ENCODE measurements around the gene KIAA1671.

The KIAA1671 gene

DNA sequence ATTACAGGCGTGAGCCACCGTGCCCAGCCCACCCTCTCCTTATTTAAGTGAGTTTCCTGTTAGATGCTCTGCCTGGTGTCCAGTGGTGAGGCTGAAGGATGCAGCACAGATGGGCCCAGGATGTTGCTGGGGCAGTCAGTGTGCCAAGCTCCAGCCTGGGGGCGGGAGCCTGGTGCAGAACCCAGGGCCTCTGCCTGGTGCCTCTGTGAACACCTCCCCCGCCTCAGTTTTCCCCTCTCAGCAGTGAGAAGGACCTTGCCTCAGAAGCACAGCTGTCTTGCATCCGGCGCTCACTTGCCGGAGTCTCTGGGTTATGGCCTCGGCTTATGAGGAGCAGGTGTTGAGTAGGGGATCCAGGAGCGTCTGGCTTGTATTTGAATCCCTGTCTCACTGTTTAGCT lies 116.2 kb downstream of the KIAA1671 start:
- no peak for DNase-seq (ENCODE audit: low read depth)

- no peak for DNase-seq (ENCODE audit: low read depth)
Measured at GRCh38 chr22:25069426-25069757, 116.9 kb downstream of the KIAA1671 start.

DNA sequence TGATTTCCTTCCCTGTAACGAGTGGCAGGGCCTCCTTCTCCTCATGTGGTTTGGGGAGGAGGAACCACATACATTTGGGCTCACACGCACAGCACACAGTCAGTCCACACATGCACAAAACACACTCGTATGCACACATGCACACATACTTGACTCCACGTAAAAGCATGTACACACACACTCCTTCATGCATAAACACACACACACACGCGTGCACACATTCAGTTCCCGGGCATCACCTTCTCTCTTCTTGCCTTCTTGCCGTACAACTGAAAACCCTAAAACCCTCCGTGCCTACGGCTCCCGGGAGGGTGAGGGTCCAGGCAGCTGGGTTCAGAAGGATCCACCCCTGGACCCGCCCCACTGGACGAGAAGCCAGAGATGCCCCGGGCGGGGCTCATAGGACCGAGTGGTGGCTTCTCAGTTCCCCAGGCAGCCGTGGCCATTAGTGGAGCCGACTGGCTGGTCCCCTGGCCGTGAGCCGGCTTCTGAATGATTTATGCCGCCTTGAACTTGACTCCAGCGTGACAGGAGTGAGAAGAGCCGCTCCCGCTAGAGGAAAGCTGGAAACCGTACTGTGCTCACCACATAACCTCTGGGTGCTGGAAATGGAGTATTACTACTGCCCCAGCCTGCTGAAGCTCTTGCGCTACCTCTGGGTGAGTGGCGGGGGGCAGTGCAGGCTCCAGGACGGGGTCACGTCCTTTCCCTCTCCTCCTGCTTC lies 117.4 kb downstream of the KIAA1671 start:
- DNase-seq (ENCODE audit: low read depth), result no peak

DNA sequence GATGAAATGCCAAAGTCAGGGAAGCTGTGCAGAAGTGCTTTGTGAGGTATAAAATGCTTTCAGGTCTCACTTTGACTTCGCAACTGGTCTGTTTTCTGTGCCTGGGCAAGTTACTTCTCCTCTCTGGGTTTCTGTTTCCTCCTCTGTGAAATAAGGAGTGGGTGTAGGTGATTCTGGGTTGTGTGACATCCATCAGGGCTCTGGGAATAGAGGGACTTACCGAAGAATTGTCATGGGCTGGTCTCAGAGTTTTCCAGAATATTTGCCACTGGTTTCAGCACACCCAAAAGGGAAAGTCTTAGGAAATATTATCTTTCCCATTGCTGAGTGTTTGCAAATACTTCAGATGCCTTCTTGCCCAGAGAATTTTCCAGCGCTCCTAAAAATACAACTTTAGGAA lies 118.4 kb downstream of the KIAA1671 start:
- no peak for DNase-seq (ENCODE audit: low read depth)

DNA sequence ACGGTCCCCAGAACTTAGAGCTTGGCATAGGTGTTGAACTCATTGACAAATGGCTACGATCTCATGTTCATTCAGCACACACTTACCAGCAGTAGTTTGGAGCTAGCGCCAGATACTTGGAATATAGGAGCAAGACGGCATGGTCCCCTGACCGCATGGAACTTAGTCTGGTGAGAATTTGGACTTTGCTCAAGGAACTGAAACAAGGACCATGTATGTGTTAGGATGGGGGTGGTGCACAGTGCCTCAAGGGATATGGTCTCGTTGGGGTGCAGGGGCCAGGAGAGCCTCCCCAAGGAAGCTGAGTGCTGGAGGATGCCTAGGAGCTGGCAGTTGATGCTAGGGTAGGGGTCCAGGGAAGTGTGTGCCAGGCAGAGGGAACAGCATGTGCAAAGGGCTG lies 119.2 kb downstream of the KIAA1671 start:
- DNase-seq (ENCODE audit: low read depth), result no peak

GRCh38 chr22:25072406-25072805 lies 119.9 kb downstream of the KIAA1671 start:
- DNase-seq (ENCODE audit: low read depth), result no peak

DNA sequence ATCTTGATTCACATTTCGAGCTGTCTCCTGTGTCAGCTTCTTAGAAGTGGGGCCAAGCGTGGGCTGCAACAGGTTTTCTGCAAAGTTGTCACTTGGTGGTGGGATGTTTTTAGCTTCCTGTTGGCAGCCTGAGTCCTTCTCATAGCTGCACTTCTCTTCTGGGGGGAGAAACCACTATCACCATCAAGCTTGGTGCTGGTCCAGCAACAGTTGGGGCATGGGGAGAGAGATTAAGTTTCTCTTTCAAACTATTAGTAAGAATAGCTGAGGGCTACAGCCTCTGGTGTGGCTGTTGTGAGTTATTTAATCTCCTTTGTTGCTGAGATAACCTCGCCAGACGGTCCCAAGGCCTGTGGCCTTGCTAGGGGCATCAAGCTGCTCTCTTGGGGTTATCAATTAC lies 123.8 kb downstream of the KIAA1671 start:
- no peak for DNase-seq (ENCODE audit: low read depth)

DNA sequence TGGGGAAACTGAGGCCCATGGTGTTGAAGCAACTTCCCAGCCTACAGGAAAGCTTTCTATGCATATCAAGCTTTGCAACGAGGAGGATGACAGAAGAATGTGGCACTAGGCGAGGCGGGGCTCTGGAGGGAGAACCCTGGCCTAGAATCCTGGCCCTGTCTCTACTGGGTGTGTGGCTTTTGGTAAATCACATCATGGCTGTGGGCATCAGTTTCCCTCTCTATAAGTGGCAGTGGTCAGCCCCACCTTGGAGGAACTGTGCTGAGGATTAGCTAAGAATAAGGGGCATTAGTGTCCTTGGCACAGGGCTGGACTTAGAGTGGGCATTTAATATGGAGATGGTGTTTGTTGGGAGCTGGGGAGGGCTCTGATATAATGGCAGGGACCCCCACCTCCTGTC lies 124.5 kb downstream of the KIAA1671 start:
- DNase-seq (ENCODE audit: low read depth), result no peak

DNA sequence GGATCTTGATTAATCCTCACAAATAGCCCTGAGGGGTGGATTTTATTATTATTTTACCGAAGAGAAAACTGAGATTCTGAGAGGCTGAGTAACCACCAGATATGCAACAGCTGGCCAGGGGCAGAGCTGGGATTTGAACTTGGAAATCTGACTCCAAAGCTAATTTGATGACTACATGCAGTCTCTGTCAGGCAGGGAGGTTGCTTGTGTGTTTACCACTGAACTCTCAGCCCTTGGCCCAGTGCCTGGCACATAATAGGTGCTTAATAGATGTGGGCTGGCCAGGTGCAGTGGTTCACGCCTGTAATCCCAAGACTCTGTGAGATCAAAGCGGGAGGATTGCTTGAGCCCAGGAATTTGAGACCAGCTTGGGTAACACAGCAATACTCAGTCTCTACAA lies 125.4 kb downstream of the KIAA1671 start:
- no peak for DNase-seq (ENCODE audit: low read depth)

DNA sequence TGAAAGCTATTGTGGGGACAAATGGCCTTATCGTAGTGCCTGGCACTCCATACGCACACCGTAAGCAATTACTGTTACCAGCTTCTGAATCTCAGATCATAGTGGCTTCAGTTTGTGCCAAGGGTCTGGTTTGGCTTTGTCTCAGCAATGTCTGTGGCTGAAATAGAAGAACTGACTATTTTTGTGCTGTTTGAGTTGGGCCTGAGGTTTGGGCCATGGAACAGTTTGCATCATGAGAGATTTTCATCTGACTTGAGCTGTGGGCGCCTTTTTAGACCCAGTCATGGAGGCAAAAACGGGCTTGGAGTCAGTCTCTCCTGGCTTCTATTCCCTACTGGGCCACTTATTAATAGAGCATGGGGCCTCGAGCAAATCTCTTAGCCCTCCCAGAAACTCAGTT lies 126.1 kb downstream of the KIAA1671 start:
- no peak for DNase-seq (ENCODE audit: low read depth)

GRCh38 chr22:25080855-25081254 lies 128.3 kb downstream of the KIAA1671 start:
- DNase-seq (ENCODE audit: low read depth), result no peak

- DNase-seq (ENCODE audit: low read depth), result peak; percentile 24
Measured at GRCh38 chr22:25081409-25081824, 128.9 kb downstream of the KIAA1671 start.

DNA sequence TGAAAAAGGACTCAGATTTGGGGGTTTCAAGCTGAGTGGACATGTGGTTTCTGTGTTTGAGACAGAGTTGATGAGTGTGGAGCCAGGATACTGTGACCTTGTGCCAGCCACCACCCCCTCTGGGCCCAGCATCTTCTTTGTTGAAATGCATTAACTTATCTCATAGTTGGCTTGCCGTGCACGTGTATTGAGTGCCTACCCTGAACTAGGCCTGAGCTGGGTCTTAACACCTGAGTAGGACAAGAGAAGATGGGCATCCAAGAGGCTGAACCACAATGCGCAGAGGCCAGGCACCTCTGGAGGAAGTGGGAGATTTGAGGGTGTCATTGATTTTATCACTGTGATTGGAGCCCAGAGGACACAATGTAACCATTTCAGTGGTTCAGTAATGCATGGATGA lies 129.6 kb downstream of the KIAA1671 start:
- no peak for DNase-seq (ENCODE audit: low read depth)

GRCh38 chr22:25083056-25083806 lies 130.7 kb downstream of the KIAA1671 start:
- DNase-seq (ENCODE audit: low read depth), result no peak

GRCh38 chr22:25083807-25084200 lies 131.3 kb downstream of the KIAA1671 start:
- DNase-seq (ENCODE audit: low read depth), result no peak

DNA sequence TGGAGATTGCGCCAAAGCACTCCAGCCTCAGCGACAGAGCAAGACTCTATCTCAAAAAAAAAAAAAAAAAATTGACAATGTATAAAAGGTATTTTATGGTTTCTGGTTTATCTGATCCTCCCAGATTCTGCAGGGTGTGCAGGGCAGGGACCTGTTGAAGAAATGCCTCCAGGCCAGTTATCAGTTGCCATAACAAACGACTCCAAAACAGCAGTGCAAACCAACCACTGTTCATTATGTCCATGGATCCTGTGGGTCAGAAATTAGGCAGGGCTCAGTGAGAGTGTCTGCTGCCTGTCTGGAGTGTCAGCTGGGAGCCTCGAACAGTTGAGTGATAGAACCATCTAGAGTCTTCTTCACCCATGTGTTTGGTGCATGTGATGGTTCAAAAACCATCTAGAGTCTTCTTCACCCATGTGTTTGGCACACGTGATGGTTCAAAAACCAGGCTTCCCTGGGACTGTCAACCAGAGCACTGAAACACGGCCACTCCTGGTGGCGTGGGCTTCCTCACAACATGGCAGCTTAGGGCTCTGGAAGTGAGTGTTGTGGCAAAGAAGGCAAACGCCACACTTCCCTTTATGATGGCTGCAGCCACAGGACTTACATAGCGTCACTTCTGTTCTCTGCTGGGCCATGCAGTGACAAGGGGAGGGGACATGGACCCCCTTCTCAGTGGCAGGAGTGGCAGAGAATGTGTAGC lies 132.0 kb downstream of the KIAA1671 start:
- DNase-seq (ENCODE audit: low read depth), result no peak

GRCh38 chr22:25085156-25085555 lies 132.6 kb downstream of the KIAA1671 start:
- no peak for DNase-seq (ENCODE audit: low read depth)

DNA sequence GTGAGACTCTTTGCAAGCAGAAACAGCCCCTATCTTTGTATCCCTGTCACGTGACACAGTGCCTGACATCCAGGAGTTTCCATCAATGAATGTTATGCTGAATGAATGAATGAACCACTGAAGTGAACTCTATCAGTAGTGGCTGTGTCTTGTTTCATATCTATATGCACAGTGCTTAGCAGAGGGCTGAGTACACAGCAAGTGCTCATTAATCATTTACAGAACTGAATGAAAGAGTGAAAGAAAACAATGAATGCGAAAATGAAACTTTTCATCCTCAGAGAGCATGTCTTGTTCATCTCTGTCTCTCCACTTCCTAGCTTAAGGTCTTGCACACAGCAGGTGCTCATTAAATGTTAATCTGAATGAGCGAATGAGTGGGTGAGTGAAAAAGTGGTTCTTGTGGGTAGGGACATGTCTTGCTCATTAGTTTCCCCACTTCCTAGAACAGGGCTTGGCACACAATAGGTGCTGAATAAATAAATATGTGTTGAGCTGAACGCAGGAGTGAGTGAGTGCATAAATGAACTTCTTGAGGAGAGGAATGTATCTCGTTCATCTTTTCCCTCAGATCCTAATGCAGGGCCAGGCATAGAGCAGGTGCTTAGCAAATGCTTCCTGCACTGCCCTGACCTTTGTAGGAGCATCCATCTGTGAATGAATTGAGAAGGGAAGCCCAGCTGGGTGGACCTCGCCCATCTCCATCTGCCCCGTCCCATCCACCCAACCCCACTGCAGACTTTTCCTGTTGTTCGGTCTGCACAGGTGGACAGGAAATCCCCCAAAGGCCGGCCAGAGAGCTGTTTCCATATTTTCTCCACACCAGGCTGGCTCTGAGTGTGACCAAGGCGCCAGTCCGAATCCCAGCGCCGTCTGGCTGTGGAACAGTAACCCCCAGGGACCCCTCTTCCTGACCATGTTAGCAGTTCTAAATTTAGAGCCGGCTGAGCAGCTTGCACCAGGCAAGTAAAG lies 133.7 kb downstream of the KIAA1671 start:
- no peak for DNase-seq (ENCODE audit: low read depth)

DNA sequence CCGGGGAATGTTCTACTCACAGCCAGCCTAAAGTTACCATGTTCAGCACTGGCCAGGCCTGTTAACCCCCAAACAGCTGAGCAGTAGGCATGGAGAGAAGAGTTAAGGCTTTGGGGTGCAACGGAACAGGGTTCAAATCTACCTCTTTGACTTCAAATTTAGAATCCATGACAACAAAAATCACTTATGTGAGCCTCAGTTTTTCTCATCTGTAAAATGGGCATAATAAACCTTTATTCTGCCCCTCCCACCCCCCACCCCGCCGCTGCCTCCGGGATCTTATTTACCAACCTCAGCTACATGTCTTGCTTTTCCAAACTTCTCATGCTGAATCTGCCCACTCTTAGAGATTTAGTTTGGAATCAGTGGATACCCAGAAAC lies 134.4 kb downstream of the KIAA1671 start:
- no peak for DNase-seq (ENCODE audit: low read depth)

DNA sequence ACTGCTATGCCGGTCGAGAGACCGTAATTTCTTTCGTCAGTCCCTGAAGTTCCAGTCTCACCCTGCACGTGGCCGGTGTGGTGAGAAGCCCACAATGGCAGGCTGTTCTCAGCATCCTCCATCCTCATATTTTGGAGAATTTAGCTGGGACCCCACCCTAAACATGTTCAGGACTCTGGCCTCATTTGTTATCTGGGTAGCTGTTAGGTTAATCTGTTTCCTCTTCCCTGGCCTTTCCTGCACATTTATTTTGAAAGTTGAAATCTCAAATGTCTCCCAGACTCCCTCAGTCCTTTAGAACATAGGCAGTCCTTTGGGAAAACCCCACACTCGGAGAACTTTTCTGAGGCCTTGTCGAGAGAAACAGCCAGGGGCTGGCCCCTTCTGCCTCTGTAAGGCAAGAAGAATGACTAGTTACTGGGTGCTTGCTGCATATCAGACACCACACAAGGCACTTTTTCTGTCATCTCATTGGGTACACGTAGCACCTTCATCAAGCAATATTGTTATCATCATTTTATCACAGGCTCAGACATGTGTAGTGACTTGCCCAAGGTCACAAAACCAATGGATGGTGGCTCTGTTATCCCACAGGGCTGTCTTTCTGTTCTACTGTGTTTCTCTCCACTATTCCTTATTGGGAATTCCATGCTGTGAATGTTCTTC lies 137.8 kb downstream of the KIAA1671 start:
- DNase-seq (ENCODE audit: low read depth), result no peak

DNA sequence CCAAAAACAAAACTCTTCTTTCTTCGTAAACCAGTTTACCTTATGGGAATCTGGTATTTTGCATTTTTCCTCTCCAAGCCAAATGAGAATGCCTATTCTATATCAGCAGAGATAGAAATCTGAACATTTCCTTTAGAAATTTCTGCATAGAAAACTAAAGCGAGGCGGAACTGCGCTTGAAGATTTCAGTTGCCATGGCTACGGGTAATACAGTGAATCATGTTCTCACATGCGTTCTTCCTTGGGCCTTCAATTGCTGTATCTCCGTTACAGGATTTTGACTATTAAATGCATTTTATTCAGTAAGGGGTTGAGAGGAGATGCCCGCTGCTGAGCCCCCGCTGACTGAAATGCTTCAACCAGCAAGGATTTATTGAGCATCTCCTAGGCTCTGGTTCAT lies 138.9 kb downstream of the KIAA1671 start:
- DNase-seq (ENCODE audit: low read depth), result no peak

- DNase-seq (ENCODE audit: low read depth), result no peak
Measured at GRCh38 chr22:25092119-25092518, 139.6 kb downstream of the KIAA1671 start.
